ENCODE measurements around the gene RASSF3. TPM values are rescaled to one million over a fixed set of nuclear protein-coding genes. Genes with fewer than 3 reads are reported as not detected.

The RASSF3 gene
- total and polyA plus RNA-seq, 9 donors = 32.5 to 69.1 (median 59.8) TPM

DNA sequence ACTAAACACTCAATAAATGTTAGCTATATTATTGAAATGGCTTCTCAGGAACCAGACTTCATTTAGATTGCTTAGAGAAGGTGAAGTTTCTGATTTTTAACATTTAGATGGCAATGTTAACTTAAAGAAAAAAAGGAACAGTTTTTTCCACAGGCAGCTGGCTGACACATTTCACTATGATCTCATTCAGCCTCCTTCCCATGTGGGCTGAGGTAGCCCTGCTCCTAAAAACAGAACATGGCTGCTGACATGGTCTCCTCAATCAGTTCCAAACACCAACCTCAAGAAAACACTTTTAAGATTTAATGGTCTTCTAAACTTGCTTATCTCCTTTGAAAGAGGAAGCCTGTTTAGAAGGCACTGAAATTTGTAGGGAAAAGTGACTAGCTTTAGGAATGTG, 125.1 kb downstream of the RASSF3 start:
- Histone ChIP-seq H3K27me3 (ENCODE audit: control insufficient read depth, insufficient read depth, low read length) (no peaks in the 10 kb centered on the region), H3K36me3 (ENCODE audit: control insufficient read depth, insufficient read depth, low read length) (peaks cover 48% of the 10 kb centered on the region), H3K27ac (ENCODE audit: low read length) (no peak overlapping the region), H3K4me1 (ENCODE audit: control insufficient read depth, insufficient read depth, low read length) (peaks cover 19% of the 10 kb centered on the region), H3K4me3 (ENCODE audit: low read length) (no peak overlapping the region), H3K9me3 (replicated peaks; ENCODE audit: control insufficient read depth, low read depth, low read length) (no peaks in the 10 kb centered on the region)
- no peak for DNase-seq

DNA sequence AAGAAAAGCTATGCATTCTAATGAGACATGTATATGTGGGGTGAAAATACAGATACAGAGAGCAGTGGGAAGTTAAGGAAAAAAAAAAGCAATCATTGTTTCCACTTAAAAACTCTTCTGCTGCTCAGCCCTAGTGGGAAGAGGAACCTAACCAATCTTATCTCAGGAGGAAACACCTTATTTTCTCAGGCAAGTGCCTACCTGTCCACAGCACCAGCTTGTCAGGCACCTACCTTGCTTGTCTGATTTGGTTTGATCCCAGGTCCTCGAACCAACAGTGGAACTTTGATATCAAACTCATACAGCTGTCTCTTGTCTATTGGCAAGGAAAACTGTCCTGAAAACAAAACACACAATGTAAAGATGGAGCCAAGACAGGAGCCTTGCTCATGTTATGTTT, 126.5 kb downstream of the RASSF3 start:
- H3K27me3 ChIP-seq (ENCODE audit: control insufficient read depth, insufficient read depth, low read length) = no peaks in the 10 kb centered on the region
- peaks cover 57% of the 10 kb centered on the region for H3K36me3 ChIP-seq (ENCODE audit: control insufficient read depth, insufficient read depth, low read length)
- DNase-seq = no peak
- H3K4me3 ChIP-seq (ENCODE audit: low read length) = no peak overlapping the region
- WGBS (ENCODE audit: insufficient coverage) = 86% methylated on average over 1 of the region's 1 CpG
- peaks cover 17% of the 10 kb centered on the region for H3K4me1 ChIP-seq (ENCODE audit: control insufficient read depth, insufficient read depth, low read length)
- no peaks in the 10 kb centered on the region for H3K9me3 ChIP-seq (replicated peaks; ENCODE audit: control insufficient read depth, low read depth, low read length)
- no peak overlapping the region for H3K27ac ChIP-seq (ENCODE audit: low read length)

DNA sequence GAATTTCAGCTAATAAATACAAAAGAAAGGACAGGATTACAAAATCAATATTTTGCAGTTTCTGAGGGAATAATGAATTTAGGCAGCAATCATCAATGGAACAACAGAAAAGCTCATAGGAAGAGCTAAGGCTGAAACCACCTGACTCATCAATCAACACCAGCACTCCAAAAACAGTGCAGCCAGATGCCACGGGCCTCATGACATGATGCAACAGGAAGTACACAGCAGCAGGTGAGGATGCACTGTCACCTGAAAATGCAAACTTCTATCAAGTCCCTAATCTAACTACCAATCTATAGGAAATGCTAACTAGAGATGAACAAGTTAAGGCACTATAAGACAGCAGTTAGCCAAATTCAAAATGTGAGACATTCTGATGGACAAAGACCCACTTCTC, 127.2 kb downstream of the RASSF3 start:
- Histone ChIP-seq H3K27ac (ENCODE audit: low read length) (no peak overlapping the region), H3K36me3 (ENCODE audit: control insufficient read depth, insufficient read depth, low read length) (peaks cover 61% of the 10 kb centered on the region), H3K27me3 (ENCODE audit: control insufficient read depth, insufficient read depth, low read length) (no peaks in the 10 kb centered on the region), H3K4me3 (ENCODE audit: low read length) (no peak overlapping the region), H3K4me1 (ENCODE audit: control insufficient read depth, insufficient read depth, low read length) (peaks cover 17% of the 10 kb centered on the region), H3K9me3 (replicated peaks; ENCODE audit: control insufficient read depth, low read depth, low read length) (no peaks in the 10 kb centered on the region)
- WGBS (ENCODE audit: insufficient coverage) = no CpG with 5 or more reads among the region's 1 CpG
- no peak for DNase-seq

DNA sequence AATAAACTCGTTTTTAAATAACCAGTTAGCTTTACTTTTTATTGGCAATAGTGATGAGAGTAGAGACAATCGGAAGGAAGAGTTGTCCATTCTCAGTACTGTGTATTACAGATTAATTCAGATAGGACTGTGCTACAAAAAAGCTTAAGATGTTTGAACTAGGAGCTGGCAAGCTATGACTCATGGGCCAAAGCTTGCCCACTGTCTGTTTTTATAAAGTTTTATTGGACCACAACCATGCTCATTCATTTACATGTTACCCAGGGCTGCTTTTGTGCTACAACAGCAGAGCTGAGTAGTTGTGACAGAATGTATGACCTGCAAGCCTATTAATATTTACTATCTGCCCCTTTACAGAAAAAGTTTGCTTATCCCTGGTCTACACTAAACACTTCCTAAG, 129.5 kb downstream of the RASSF3 start:
- Histone ChIP-seq H3K27me3 (ENCODE audit: control insufficient read depth, insufficient read depth, low read length) (no peaks in the 10 kb centered on the region), H3K36me3 (ENCODE audit: control insufficient read depth, insufficient read depth, low read length) (peaks cover 67% of the 10 kb centered on the region), H3K27ac (ENCODE audit: low read length) (no peak overlapping the region), H3K4me1 (ENCODE audit: control insufficient read depth, insufficient read depth, low read length) (peaks cover 2% of the 10 kb centered on the region), H3K9me3 (replicated peaks; ENCODE audit: control insufficient read depth, low read depth, low read length) (no peaks in the 10 kb centered on the region), H3K4me3 (ENCODE audit: low read length) (no peak overlapping the region)
- WGBS (ENCODE audit: insufficient coverage) = no CpG with 5 or more reads among the region's 2 CpGs
- no peak for DNase-seq

DNA sequence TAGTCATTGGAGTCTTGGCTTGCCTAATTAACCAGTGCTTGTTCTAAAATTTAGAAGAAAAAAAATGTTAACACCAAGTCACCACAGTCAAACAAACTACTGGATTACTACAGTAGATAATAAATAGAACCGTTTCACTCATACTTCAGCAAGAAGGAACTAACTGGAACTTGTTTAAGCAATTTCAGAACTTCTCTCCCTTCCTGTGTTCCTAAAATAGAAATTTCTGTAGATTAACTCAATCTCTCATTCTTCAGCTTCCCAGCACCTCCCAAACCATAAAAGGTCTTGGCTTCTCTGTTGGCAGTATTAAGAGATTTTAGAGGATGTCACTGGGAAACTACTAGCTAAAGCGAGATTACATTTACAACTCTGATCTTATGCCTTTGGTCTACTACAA, 130.4 kb downstream of the RASSF3 start:
- no peak for DNase-seq
- H3K27ac ChIP-seq (ENCODE audit: low read length) = peak overlapping the region; percentile 33
- peaks cover 69% of the 10 kb centered on the region for H3K36me3 ChIP-seq (ENCODE audit: control insufficient read depth, insufficient read depth, low read length)
- WGBS (ENCODE audit: insufficient coverage) = no CpG with 5 or more reads among the region's 2 CpGs
- no peak overlapping the region for H3K4me3 ChIP-seq (ENCODE audit: low read length)
- H3K27me3 ChIP-seq (ENCODE audit: control insufficient read depth, insufficient read depth, low read length) = no peaks in the 10 kb centered on the region
- H3K4me1 ChIP-seq (ENCODE audit: control insufficient read depth, insufficient read depth, low read length) = no peaks in the 10 kb centered on the region
- H3K9me3 ChIP-seq (replicated peaks; ENCODE audit: control insufficient read depth, low read depth, low read length) = no peaks in the 10 kb centered on the region

DNA sequence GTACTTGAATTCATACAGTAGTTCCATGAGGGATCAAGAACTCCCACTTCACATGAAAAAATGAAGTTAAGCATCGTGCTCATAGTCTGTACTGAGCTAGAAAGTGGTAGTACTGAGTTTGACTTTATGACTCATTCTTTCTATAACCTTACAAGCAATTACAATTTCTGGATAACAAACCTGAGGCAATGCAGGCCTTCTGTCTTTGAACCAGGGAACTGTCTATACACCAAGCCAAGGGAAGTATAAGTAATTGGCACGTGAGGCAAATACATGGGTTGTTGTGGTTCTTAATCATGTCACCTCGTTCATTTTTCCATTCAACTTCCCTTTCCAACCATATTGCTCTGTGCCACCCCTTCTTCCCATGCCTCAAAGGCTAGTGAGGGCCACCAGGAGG, 132.1 kb downstream of the RASSF3 start:
- no peaks in the 10 kb centered on the region for H3K27me3 ChIP-seq (ENCODE audit: control insufficient read depth, insufficient read depth, low read length)
- peaks cover 65% of the 10 kb centered on the region for H3K36me3 ChIP-seq (ENCODE audit: control insufficient read depth, insufficient read depth, low read length)
- no peaks in the 10 kb centered on the region for H3K9me3 ChIP-seq (replicated peaks; ENCODE audit: control insufficient read depth, low read depth, low read length)
- H3K4me3 ChIP-seq (ENCODE audit: low read length) = no peak overlapping the region
- H3K27ac ChIP-seq (ENCODE audit: low read length) = no peak overlapping the region
- no CpG with 5 or more reads among the region's 3 CpGs for WGBS (ENCODE audit: insufficient coverage)
- no peak for DNase-seq
- no peaks in the 10 kb centered on the region for H3K4me1 ChIP-seq (ENCODE audit: control insufficient read depth, insufficient read depth, low read length)

DNA sequence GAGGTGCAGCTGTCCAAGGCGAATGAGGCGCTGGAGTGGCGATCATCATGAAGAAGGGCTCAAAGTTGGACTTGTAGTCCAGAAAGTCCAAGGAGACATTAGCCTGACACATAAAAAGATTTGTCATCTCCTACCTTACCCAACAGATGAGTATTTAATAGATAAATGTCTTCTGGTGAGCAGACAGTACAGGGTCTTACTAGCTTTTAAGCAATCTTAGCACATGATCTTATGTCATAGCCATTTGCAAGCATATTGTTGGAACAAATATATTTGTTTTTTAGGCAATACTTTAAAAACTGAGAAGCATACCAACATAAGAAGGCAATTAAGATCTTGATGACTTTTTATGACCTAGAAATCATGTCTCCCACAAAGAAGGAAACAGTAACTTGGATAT, 132.9 kb downstream of the RASSF3 start:
- Histone ChIP-seq H3K4me3 (ENCODE audit: low read length) (no peak overlapping the region), H3K27me3 (ENCODE audit: control insufficient read depth, insufficient read depth, low read length) (no peaks in the 10 kb centered on the region), H3K4me1 (ENCODE audit: control insufficient read depth, insufficient read depth, low read length) (no peaks in the 10 kb centered on the region), H3K36me3 (ENCODE audit: control insufficient read depth, insufficient read depth, low read length) (peaks cover 63% of the 10 kb centered on the region), H3K27ac (ENCODE audit: low read length) (no peak overlapping the region), H3K9me3 (replicated peaks; ENCODE audit: control insufficient read depth, low read depth, low read length) (no peaks in the 10 kb centered on the region)
- WGBS (ENCODE audit: insufficient coverage) = 100% methylated on average over 3 of the region's 3 CpGs
- DNase-seq = no peak

DNA sequence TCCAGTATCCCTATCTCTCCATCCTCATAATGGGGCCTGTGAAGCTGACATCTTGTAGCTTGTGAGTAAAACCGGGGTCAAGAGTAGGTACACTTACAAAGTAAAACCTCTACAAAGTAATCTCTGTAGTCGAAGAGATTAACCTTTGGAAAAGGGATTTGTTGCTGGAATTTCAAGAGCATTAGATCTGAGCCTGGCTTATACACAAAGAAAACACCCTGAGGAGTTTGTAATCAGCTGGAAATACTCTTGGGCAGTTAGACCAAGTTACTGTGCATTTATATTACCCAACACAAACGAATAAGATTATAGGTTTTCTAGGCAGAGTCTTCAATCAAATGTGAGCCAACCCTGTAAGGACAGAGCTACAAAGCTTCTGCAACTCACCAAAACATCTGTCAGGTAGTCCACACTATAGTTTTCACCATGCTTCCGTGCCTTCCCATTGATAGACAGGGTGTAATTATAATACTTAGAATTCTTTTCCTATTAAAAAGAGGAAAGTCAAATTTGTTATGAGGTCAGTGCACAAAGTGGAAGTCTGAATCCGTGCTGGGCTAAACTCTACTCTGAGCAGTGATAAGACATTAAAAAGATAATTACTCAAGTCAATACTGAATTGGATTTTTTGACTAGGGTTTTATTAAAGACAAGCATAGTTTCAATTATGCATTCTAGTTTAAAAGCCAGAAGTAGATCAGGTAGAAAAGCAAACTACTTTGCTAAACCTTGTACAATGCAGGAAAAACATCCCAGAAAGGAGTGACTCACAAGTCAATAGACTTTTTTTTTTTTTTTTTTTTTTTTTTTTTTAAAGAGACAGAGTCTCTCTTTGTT, 134.3 kb downstream of the RASSF3 start:
- H3K4me3 ChIP-seq (ENCODE audit: low read length) = no peak overlapping the region
- WGBS (ENCODE audit: insufficient coverage) = 80% methylated on average over 1 of the region's 5 CpGs
- peaks cover 51% of the 10 kb centered on the region for H3K36me3 ChIP-seq (ENCODE audit: control insufficient read depth, insufficient read depth, low read length)
- no peaks in the 10 kb centered on the region for H3K4me1 ChIP-seq (ENCODE audit: control insufficient read depth, insufficient read depth, low read length)
- no peak overlapping the region for H3K27ac ChIP-seq (ENCODE audit: low read length)
- no peaks in the 10 kb centered on the region for H3K9me3 ChIP-seq (replicated peaks; ENCODE audit: control insufficient read depth, low read depth, low read length)
- DNase-seq = no peak
- H3K27me3 ChIP-seq (ENCODE audit: control insufficient read depth, insufficient read depth, low read length) = no peaks in the 10 kb centered on the region

DNA sequence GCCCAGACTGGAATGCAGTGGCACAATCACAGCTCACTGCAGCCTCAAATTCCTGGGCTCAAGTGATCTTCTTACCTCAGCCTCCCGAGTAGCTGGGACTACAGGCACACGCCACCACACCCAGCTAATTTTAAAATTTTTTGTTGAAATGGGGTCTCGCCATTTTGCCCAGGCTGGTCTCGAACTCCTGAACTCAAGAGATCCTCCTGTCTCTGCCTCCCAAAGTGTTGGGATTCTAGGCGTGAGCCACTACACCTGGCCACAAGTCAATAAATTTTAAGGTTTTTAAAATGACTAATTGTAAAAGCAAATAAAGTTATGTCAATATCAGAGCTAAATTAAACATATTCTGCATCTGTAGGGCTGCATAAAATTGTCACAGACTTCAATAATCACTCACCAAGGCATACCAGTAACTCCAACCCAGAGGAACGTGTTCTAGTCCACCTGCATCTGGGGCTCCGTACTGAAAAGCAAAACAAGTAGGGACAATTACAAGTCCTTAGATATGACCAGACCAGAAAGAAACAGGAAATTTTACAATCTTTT, 135.0 kb downstream of the RASSF3 start:
- Histone ChIP-seq H3K4me1 (ENCODE audit: control insufficient read depth, insufficient read depth, low read length) (no peaks in the 10 kb centered on the region), H3K36me3 (ENCODE audit: control insufficient read depth, insufficient read depth, low read length) (peaks cover 54% of the 10 kb centered on the region), H3K27ac (ENCODE audit: low read length) (no peak overlapping the region), H3K27me3 (ENCODE audit: control insufficient read depth, insufficient read depth, low read length) (no peaks in the 10 kb centered on the region), H3K9me3 (replicated peaks; ENCODE audit: control insufficient read depth, low read depth, low read length) (no peaks in the 10 kb centered on the region), H3K4me3 (ENCODE audit: low read length) (no peak overlapping the region)
- 100% methylated on average over 1 of the region's 7 CpGs for WGBS (ENCODE audit: insufficient coverage)
- no peak for DNase-seq

DNA sequence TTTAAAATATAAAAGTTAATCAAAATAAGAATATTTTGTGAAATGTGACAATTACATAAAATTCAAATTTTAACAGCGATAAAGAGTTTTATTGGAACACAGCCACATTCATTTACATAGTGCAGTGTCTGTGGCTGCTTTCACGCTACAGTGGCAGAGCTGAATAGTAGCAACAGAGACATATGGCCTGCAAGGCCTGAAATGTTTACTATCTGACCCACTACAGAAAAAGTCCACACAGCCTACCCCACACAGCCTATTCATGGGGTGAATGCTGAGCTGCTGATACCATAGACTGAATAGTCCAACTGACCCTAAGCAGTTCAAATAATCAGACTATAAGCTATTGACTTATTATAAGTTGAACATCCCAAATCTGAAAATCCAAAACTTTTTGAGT, 135.7 kb downstream of the RASSF3 start:
- no peaks in the 10 kb centered on the region for H3K27me3 ChIP-seq (ENCODE audit: control insufficient read depth, insufficient read depth, low read length)
- H3K4me3 ChIP-seq (ENCODE audit: low read length) = no peak overlapping the region
- no peaks in the 10 kb centered on the region for H3K9me3 ChIP-seq (replicated peaks; ENCODE audit: control insufficient read depth, low read depth, low read length)
- no peaks in the 10 kb centered on the region for H3K4me1 ChIP-seq (ENCODE audit: control insufficient read depth, insufficient read depth, low read length)
- 100% methylated on average over 1 of the region's 2 CpGs for WGBS (ENCODE audit: insufficient coverage)
- no peak for DNase-seq
- peaks cover 56% of the 10 kb centered on the region for H3K36me3 ChIP-seq (ENCODE audit: control insufficient read depth, insufficient read depth, low read length)
- no peak overlapping the region for H3K27ac ChIP-seq (ENCODE audit: low read length)
